Ascending aorta (tissue), 2 donors: ENCODE measurements around the gene DOHH. TPM values are rescaled to one million over a fixed set of nuclear protein-coding genes. Genes with fewer than 3 reads are reported as not detected.
A peak's percentile ranks its signal among the peaks of the same experiment; 100 is the strongest.

ENCODE experiments used
- DNase-seq, 2 donors: peaks; one replicate each; pipeline ENCODE4 v3.0.0-alpha.2; 2019; ENCODE audit warnings: low spot score in 2 of 2
- H3K27ac ChIP-seq, 2 donors: fragments of 200-600 bp; sonication (generic); one replicate each; pipeline ENCODE4 v1.5.1; 2016 to 2017; ENCODE audit warnings: mild to moderate bottlenecking in 1 of 2
- H3K27me3 ChIP-seq: fragments of 200-600 bp; sonication (generic); one replicate; pipeline ENCODE4 v1.5.1; 2017
- H3K36me3 ChIP-seq, 2 donors: fragments of 200-600 bp; sonication (generic); one replicate each; pipeline ENCODE4 v1.5.1; 2016
- H3K4me1 ChIP-seq, 2 donors: fragments of 200-600 bp; sonication (generic); one replicate each; pipeline ENCODE4 v1.5.1; 2016 to 2017; ENCODE audit warnings: mild to moderate bottlenecking in 1 of 2
- H3K4me3 ChIP-seq, 2 donors: fragments of 200-600 bp; sonication (generic); one replicate each; pipeline ENCODE4 v1.5.1; 2016 to 2017; ENCODE audit warnings: mild to moderate bottlenecking in 1 of 2
- H3K9me3 ChIP-seq, 2 donors: fragments of 200-600 bp; sonication (generic); one replicate each; pipeline ENCODE4 v1.5.1; 2016
- intact Hi-C: fragments of 100-400 bp; cut with DNase I; formaldehyde crosslinking; loops from one replicate; pipeline ENCODE4 v1.15.1; 2023
- total RNA-seq: library from RNA; depleted of rRNA; stranded (reverse); fragments of >200 nt; gene quantifications from one replicate; pipeline ENCODE4 v1.1.0, GENCODE V29; 2016
- TF ChIP-seq, protein P1 (sequence below), 3 experiments: fragments of 200-600 bp in 2 of 3; fragments of 450-650 bp in 1 of 3; sonication (generic) in 2 of 3; IDR thresholded peaks; one replicate each; pipeline ENCODE4 v1.5.1; 2016 to 2019; ENCODE audit warnings: antibody characterized with exemption in 3 of 3, mild to moderate bottlenecking in 1 of 3, moderate library complexity in 1 of 3

The DOHH gene
- total RNA-seq, 1 donor from 2014 or later: 40.9 TPM

DNA sequence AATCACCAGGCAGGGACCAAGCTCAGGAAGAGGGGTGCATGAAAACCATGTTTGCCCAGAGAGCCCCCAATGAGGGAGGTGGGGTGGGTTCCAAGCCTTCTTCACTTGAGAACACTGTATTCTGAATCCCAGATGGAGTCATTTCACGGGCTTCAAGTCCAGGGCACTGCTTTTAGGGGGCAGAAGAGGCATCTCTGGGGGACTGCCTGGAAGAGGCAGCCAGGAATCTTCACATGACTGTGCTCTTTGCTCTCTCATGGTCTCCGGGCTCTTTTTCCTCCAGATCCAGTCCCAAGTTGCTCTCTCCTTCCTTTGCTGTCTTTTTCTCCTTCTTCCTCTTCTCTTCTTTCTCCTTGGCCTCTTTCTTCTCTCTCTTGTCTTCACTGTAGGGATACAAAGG is 25.9 kb downstream of the DOHH start:
- TF ChIP-seq, protein P1, sequence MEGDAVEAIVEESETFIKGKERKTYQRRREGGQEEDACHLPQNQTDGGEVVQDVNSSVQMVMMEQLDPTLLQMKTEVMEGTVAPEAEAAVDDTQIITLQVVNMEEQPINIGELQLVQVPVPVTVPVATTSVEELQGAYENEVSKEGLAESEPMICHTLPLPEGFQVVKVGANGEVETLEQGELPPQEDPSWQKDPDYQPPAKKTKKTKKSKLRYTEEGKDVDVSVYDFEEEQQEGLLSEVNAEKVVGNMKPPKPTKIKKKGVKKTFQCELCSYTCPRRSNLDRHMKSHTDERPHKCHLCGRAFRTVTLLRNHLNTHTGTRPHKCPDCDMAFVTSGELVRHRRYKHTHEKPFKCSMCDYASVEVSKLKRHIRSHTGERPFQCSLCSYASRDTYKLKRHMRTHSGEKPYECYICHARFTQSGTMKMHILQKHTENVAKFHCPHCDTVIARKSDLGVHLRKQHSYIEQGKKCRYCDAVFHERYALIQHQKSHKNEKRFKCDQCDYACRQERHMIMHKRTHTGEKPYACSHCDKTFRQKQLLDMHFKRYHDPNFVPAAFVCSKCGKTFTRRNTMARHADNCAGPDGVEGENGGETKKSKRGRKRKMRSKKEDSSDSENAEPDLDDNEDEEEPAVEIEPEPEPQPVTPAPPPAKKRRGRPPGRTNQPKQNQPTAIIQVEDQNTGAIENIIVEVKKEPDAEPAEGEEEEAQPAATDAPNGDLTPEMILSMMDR (IDR thresholded peaks at IDR 0.05): no peak
- intact Hi-C loops: no loop called here
- H3K27me3 ChIP-seq: no peaks in the 10 kb centered on the region
- no peak for DNase-seq
- no peak overlapping the region for H3K4me3 ChIP-seq
- H3K27ac ChIP-seq: no peak overlapping the region
- H3K9me3 ChIP-seq: no peaks in the 10 kb centered on the region
- H3K4me1 ChIP-seq: peaks cover 0 to 11% of the 10 kb centered on the region in 2 donors
- H3K36me3 ChIP-seq: no peaks in the 10 kb centered on the region

DNA sequence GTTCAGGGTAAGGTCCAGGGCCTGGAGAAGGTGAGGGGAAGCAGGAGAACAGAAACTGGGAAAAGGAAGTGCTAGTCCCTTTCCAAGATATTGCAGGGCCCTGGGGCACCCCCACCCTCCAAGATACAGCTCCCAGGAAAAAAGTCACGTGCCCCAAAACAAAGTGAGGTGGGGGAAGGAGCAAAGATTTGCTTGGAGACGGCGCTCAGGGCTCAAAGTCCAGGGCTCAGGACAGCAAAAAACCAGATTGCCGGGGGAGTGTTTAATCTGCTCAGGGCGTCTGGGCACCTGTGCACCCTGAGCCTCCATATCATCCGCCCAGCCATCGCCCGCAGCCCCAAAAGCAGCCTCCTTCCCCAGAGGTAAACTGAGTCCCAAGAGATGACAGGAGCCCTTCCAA is 26.5 kb downstream of the DOHH start:
- Histone ChIP-seq H3K4me1 (peaks cover 0 to 11% of the 10 kb centered on the region in 2 donors), H3K27me3 (no peaks in the 10 kb centered on the region), H3K36me3 (no peaks in the 10 kb centered on the region), H3K27ac (no peak overlapping the region), H3K4me3 (no peak overlapping the region), H3K9me3 (no peaks in the 10 kb centered on the region)
- DNase-seq: no peak
- intact Hi-C loops: no loop called here
- TF ChIP-seq, protein P1 (IDR thresholded peaks at IDR 0.05): no peak

DNA sequence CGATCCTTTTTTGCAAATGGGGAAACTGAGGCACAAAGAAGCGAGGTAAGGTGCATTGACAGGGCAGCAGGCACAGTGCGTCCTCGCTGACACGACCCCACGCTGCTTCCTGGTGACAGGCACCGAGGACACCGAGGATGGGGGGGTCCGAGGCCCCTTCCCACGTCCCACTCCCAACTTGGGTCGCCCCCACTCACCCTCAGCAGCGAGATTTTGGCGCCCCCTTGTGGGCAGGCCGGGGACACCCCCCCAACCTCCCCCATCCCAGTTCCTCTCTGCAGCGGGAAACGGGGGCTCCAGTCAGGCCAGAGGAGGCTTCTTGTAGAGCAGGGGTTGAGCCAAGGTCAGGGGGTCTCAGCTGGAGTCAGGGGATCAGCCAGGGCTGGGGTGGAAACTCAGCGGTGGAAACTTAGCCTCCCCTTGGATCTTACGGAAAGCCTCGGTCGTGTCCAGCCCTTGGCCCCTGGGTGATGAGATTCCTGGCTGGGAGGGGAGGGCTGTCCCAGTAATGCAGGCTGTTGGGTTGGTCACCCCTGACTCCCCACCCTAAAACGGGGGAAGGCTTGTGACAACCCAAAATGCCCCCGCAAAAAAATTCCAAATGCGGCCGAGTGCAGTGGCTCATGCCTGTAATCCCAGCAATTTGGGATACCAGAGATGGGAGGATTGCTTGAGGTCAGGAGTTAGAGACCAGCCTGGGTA is 28.4 kb downstream of the DOHH start:
- H3K27me3 ChIP-seq: no peaks in the 10 kb centered on the region
- H3K36me3 ChIP-seq: no peaks in the 10 kb centered on the region
- intact Hi-C loops: loop anchor here (1.0 to 2.0 kb wide), 3 partner anchors 137 to 167 kb away; no protein-coding TSS in a partner anchor
- H3K27ac ChIP-seq: no peak overlapping the region
- H3K4me1 ChIP-seq: peaks cover 4 to 26% of the 10 kb centered on the region in 2 donors
- H3K4me3 ChIP-seq: peak overlapping the region in 1 of 2 donors; percentile 2
- H3K9me3 ChIP-seq: no peaks in the 10 kb centered on the region
- DNase-seq: no peak
- TF ChIP-seq, protein P1 (IDR thresholded peaks at IDR 0.05): peak; percentile 87 to 94 (median 91)

DNA sequence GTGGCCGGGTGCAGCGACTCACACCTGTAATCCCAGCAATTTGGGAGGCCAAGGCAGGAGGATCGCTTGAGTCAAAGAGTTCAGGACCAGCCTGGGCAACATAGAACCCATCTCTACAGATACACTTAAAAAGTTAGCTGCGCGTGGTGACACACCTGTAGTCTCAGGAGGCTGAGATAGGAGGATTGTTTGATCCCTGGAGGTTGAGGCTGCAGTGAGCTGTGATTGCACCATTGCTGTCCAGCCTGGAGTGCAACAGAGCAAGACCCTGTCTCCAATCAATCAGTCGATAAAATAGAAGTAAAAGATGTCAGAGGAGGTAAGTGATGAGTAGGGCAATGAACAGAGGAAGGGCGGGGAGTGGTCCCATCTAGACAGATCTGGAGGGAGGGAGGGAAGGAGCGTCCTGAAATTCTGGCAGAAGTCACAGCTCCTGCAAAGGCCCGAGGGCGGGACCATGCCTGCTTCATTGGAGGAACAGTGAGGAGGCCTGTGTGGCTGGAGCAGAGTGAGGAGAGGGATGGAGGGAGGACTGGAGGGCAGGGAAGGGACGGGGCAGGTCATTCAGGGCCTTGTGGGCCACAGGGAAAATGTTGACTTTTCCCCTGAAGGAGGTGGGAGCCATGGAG is 29.9 kb downstream of the DOHH start:
- TF ChIP-seq, protein P1 (IDR thresholded peaks at IDR 0.05): no peak
- H3K27me3 ChIP-seq: no peaks in the 10 kb centered on the region
- H3K4me1 ChIP-seq: peaks cover 4 to 41% of the 10 kb centered on the region in 2 donors
- no peak overlapping the region for H3K4me3 ChIP-seq
- H3K9me3 ChIP-seq: no peaks in the 10 kb centered on the region
- DNase-seq: no peak
- H3K36me3 ChIP-seq: no peaks in the 10 kb centered on the region
- peak overlapping the region; percentile 30 to 99 for H3K27ac ChIP-seq
- intact Hi-C loops: no loop called here

DNA sequence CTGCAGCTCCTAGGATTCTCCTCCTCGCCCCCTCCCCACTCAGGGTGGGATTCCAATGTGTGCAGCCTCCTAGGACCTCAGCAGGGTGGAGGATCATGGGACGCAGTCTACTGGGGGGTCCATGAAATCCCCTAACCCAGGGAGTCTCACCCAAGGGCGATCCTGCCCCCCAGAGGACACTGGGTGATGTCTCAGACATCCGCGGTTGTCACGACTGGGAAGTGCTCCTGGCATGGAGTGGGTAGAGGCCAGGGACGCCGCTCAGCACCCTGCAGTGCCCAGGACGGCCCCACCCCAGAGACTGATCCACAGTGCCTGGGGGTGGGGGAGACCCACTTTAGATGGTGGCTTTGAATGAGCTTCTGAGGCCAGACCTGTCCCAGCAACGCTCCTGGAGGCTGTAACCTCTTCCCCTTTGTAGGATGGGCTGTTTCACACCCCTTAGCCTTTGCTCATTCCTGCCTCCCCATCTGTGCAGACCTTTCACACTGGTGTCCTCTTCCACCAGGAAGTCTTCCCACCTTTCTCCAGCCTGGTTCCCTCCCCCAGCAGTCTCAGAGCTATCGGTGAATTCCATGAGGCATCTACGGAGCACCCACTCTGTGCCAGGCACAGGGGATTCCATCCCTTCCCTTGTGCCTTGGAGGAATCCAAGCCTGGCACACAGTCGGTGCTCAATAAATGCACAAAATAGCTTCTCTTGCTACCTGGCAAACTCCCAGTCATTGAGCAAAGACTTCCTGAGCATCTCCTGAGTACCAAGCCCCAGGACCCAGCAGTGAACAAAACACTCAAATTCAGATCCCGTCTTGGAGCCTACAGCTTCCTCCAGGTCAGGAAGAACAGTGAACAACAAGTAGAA is 30.6 kb downstream of the DOHH start:
- Histone ChIP-seq H3K27me3 (no peaks in the 10 kb centered on the region), H3K9me3 (no peaks in the 10 kb centered on the region), H3K4me3 (no peak overlapping the region), H3K27ac (peak overlapping the region; percentile 80 to 99), H3K4me1 (peaks cover 4 to 46% of the 10 kb centered on the region in 2 donors), H3K36me3 (no peaks in the 10 kb centered on the region)
- TF ChIP-seq, protein P1 (IDR thresholded peaks at IDR 0.05): peak in 1 of 3 experiments; percentile 18
- DNase-seq: no peak
- intact Hi-C loops: no loop called here
